ENCODE data around the gene PTPRD. TPM values are rescaled to one million over a fixed set of nuclear protein-coding genes. Genes with fewer than 3 reads are reported as not detected.

The PTPRD gene
- total RNA-seq, 1 donor: 26.3 TPM

GRCh38 chr9:8874482-8874881 lies 1738.3 kb downstream of the PTPRD start:
- DNase-seq (ENCODE audit: low read depth): no peak
- H3K4me3 ChIP-seq (ENCODE audit: low read depth, low read length): no peak overlapping the region
- TF ChIP-seq CTCF (IDR thresholded peaks at IDR 0.05; ENCODE audit: insufficient read depth, low read depth, low read length): no peak

GRCh38 chr9:8872802-8873201 lies 1740.0 kb downstream of the PTPRD start:
- DNase-seq (ENCODE audit: low read depth): no peak
- TF ChIP-seq CTCF (IDR thresholded peaks at IDR 0.05; ENCODE audit: insufficient read depth, low read depth, low read length): no peak
- H3K4me3 ChIP-seq (ENCODE audit: low read depth, low read length): no peak overlapping the region

GRCh38 chr9:8871796-8872445 lies 1740.9 kb downstream of the PTPRD start:
- DNase-seq (ENCODE audit: low read depth): no peak
- TF ChIP-seq CTCF (IDR thresholded peaks at IDR 0.05; ENCODE audit: insufficient read depth, low read depth, low read length): no peak
- no peak overlapping the region for H3K4me3 ChIP-seq (ENCODE audit: low read depth, low read length)

GRCh38 chr9:8871396-8871795 lies 1741.4 kb downstream of the PTPRD start:
- DNase-seq (ENCODE audit: low read depth): no peak
- TF ChIP-seq CTCF (IDR thresholded peaks at IDR 0.05; ENCODE audit: insufficient read depth, low read depth, low read length): no peak
- no peak overlapping the region for H3K4me3 ChIP-seq (ENCODE audit: low read depth, low read length)

- TF ChIP-seq CTCF (IDR thresholded peaks at IDR 0.05; ENCODE audit: insufficient read depth, low read depth, low read length): no peak
- DNase-seq (ENCODE audit: low read depth): no peak
- no peak overlapping the region for H3K4me3 ChIP-seq (ENCODE audit: low read depth, low read length)
These were observed 1743.0 kb downstream of the PTPRD start for GRCh38 chr9:8869812-8870211.

- DNase-seq (ENCODE audit: low read depth): no peak
- no peak overlapping the region for H3K4me3 ChIP-seq (ENCODE audit: low read depth, low read length)
- no peak for TF ChIP-seq CTCF (IDR thresholded peaks at IDR 0.05; ENCODE audit: insufficient read depth, low read depth, low read length)
These were observed 1744.2 kb downstream of the PTPRD start for GRCh38 chr9:8868632-8869031.

GRCh38 chr9:8867148-8867547 lies 1745.7 kb downstream of the PTPRD start:
- no peak for TF ChIP-seq CTCF (IDR thresholded peaks at IDR 0.05; ENCODE audit: insufficient read depth, low read depth, low read length)
- H3K4me3 ChIP-seq (ENCODE audit: low read depth, low read length): no peak overlapping the region
- no peak for DNase-seq (ENCODE audit: low read depth)

Measured in fibroblast of villous mesenchyme (primary cell).